HG02759 (cell line): ENCODE data around the gene SRRM1.
A peak's percentile ranks its signal among the peaks of the same experiment; 100 is the strongest.

Source experiments
- ATAC-seq: cut with Tn5 transposase; IDR thresholded peaks from one replicate; pipeline ENCODE4 v1.9.1; 2021; ENCODE audit warnings: mild to moderate bottlenecking, moderate library complexity; ENCODE audit not compliant: unreplicated experiment

Gene SRRM1, protein sequence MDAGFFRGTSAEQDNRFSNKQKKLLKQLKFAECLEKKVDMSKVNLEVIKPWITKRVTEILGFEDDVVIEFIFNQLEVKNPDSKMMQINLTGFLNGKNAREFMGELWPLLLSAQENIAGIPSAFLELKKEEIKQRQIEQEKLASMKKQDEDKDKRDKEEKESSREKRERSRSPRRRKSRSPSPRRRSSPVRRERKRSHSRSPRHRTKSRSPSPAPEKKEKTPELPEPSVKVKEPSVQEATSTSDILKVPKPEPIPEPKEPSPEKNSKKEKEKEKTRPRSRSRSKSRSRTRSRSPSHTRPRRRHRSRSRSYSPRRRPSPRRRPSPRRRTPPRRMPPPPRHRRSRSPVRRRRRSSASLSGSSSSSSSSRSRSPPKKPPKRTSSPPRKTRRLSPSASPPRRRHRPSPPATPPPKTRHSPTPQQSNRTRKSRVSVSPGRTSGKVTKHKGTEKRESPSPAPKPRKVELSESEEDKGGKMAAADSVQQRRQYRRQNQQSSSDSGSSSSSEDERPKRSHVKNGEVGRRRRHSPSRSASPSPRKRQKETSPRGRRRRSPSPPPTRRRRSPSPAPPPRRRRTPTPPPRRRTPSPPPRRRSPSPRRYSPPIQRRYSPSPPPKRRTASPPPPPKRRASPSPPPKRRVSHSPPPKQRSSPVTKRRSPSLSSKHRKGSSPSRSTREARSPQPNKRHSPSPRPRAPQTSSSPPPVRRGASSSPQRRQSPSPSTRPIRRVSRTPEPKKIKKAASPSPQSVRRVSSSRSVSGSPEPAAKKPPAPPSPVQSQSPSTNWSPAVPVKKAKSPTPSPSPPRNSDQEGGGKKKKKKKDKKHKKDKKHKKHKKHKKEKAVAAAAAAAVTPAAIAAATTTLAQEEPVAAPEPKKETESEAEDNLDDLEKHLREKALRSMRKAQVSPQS

GRCh38 chr1:24642481-24643362 lies at the start of gene SRRM1:
SRRM1 (plus strand) TSS chr1:24643302; CDS start chr1:24643327, 25 bp downstream.
- peak; percentile 92 for ATAC-seq

- ATAC-seq, result no peak
These were observed 48.8 kb upstream of the SRRM1 start for GRCh38 chr1:24594328-24594598.

DNA sequence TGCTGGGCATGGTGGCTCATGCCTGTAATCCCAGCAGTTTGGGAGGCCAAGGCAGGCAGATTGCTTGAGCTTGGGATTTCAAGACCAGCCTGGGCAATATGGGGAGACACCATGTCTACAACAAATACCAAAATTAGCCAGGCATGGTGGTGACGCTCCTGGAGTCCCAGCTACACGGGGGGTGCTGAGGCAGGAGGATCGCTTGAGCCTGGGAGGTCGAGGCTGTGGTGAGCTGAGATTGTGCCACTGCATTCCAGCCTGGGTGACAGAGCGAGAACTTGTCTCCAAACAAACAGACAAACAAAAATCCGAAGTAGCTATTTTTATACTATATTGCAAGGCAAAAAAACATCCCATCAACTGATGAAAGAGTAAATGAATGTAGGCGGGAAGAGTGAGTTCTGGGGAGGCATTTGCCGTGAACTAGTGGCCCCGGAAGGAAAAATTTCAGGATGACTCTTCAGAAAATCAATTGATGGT lies 46.7 kb upstream of the SRRM1 start:
- ATAC-seq, result no peak

DNA sequence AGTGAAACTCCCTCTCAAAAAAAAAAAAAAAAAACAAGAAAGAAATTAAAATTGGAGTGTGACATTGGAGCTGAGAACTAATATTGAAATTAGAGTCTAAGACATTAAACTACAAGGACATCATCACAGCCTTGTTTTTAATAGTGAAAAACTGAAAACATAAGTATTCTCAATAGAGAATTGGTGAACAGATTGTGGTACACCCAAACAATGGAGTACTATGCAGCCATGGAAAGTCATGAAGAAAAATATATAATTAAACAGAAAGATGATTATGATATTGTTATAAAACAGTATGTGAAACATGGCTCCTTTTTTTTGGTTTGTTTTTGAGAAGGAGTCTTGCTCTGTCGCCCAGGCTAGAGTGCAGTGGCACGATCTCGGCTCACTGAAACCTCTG lies 43.8 kb upstream of the SRRM1 start:
- no peak for ATAC-seq

GRCh38 chr1:24600551-24600950 lies 42.6 kb upstream of the SRRM1 start:
- no peak for ATAC-seq

- no peak for ATAC-seq
These were observed 37.4 kb upstream of the SRRM1 start for GRCh38 chr1:24605534-24606295.

- no peak for ATAC-seq
These were observed 36.9 kb upstream of the SRRM1 start for GRCh38 chr1:24606296-24606605.

DNA sequence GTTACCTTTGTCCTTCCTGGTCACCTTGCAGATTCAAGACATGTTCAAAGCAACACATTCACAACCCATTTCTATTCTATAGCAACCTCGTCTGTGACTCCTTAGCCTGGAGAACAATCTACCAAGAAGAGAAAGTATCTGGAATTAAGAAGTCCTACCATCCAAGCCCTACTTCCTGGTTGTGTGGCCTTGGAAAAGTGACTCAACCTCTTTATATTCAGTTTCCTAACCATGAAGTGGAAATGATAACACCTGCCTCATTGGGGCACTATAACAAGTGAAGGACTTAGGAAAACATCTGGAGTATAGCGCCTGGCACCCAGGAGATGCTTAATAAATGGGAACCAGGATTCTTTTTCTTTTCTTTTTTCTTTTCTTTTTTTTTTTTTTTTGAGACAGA lies 36.5 kb upstream of the SRRM1 start:
- no peak for ATAC-seq

DNA sequence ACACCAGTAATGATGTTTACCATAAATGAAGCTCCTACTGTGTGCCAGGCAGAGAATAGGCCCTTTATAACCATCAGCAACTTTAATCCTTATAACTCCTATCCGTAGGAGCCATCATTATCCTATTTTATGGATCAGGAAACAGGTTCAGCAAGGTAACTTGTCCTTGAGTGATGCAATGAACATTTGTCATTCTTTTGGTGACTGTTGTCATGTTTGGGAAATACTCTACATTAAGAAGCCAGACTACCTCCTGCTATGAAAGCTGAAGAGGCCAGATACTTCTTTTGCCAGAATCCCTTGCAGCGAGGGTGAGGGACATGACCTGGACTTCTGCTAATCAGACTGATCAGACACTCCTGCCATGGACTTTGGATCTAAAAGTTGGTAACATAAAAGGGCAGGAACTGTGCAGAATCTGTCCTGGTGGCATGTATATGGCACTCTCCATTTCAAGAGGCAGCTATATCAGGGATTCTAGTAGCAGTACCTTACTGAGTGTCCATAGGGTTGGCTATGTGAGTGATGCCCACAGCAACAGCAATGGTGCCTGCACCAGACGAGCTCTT lies 33.1 kb upstream of the SRRM1 start:
- ATAC-seq, result no peak

DNA sequence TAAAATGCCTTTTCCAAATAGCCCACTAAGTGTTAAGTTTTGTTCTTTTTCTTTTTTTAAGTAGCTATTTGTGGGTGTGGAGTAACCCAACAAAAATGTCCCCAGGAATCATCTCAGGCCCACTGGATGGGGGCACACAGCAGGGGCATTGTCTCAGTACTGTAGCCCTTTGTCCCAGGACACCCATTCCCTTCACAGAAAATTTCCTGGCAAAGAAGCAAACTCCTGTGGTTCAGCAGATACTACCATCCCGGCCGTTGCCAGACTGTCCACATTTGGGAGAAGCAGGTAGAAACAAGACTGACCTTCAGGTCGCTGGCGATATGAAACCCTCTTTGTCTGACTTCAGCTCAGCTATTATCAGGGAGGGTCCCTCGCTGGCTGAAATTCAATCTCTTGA lies 23.7 kb upstream of the SRRM1 start:
- ATAC-seq, result no peak

- no peak for ATAC-seq
These were observed 22.4 kb upstream of the SRRM1 start for GRCh38 chr1:24620678-24621077.

DNA sequence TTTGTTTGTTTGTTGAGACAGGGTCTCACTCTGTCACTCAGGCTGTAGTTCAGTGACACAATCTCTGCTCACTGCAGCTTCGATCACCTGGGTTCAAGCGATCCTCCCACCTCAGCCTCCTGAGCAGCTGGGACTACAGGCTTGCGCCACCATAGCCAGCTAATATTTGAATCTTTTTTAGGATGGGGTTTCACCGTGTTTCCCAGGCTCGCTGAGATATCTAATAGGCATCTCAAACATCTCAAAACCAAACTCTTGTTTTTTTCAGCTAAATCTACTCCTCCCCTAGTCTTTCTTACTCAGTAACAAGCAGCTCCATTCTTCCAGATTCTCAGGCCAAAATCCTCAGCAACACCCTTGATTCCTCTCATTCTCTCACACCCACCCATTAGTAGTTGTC lies 22.0 kb upstream of the SRRM1 start:
- ATAC-seq, result no peak

DNA sequence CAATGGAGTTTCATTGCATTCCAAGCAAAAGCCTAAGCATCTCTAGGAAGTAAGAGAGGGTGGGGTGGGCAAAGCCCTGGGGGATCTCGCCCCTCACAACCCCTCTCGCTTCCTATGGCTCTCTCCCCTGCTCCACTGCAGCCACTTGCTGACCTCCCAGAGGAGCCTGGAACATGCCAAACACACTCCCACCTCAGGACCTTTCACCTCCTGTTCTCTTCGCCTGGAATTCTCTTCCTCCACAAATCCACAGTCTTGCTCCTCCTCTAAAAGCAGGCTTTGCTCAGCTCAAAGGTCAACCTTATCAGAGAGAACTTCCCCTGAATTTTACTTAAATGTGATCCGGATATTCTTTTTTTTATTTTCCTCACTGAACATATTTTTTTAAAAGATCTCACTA lies 20.9 kb upstream of the SRRM1 start:
- ATAC-seq, result no peak

DNA sequence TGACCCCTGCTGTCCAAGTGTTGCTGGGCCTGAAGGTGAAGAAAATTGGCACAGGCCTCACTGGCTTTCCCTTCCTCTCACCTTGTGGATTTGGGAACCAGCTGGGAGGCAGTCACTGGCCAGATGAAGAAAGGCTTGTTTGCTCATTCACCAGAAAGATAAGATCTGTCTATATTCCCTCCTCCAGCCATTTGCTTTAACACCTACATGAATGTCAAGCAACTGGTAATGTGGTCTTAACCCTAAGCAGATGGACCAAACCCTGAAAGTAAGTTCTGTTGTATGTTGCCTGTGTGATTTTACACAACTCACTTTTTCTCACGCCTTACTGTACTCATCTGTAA lies 10.3 kb upstream of the SRRM1 start:
- no peak for ATAC-seq

- ATAC-seq, result no peak
These were observed 7.8 kb upstream of the SRRM1 start for GRCh38 chr1:24635195-24635843.

DNA sequence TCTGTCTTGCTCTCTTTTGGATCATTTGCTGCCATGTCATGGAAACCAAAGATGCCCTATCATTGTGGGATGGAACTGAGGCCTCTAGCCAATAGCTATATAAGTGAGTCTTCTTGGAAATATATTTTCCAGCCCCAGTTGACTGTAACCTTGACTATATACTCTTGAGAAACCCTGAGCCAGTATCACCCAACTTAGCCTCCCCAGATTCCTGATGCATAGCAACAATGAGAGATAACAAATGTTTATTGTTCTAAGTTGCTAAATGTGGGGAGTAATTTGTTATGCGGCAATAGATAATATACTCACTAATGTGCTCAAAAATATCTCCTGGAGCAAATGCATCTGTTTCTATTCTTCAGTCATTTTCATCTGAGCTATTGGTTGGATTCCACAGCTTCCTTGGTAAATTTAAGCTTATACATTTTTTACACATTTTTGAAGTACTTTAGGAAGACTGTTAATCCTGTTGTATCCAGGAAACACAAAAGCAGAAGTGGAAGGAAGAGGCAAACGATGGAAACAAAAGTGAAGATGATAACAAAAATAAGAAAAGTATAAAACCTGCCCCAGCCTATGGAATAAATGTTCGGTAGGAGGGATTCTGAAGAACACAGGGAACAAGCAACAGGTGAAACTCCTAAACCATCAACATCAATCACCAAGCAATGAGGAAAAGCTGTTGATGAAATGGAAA lies 6.3 kb upstream of the SRRM1 start:
- ATAC-seq, result no peak

DNA sequence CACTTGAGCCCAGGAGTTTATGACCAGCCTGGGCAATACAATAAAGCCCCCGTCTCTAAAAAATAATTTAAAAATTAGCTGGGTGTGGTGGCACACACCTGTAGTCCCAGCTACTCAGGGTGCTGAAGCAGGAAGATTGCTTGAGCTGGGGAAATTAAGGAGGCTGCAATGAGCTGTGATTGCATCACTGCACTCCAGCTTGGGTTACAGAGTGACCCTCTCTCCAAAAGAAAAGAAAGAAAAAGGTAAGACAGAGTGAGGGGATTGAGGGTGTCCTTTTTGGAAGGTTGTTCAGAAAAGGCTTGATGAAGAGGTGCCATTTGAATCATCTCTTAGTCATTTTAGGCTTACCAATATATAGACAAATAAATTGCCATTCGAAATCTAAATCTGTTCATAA lies 4.0 kb upstream of the SRRM1 start:
- ATAC-seq, result no peak

- ATAC-seq, result no peak
These were observed 3.2 kb upstream of the SRRM1 start for GRCh38 chr1:24639881-24640280.

DNA sequence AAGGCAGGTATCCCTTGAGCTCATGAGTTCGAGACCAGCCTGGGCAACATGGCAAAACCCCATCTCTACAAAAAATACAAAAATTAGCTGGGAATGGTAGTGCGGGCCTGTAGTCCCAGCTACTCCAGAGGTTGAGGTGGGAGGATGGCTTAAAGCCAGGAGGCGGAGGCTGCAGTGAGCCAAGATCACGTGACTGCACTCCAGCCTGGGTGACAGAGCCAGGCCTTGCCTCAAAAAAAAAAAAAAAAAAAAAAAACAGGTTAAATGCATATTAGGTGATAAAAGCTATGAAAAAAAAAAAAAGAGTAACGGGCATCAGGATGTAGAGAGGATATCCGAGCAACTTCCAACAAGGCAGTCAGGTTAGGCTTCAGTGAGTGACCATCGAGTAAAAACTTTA lies 2.8 kb upstream of the SRRM1 start:
- no peak for ATAC-seq
